OCI-LY7 (cell line): ENCODE measurements around the gene FOS.

ENCODE experiments used
- CTCF ChIP-seq: fragments of 200-600 bp; sonication (generic); conservative IDR thresholded peaks from 2 replicates; pipeline ENCODE4 v1.5.1; 2014; ENCODE audit warnings: mild to moderate bottlenecking, antibody characterized with exemption, low read length, moderate library complexity, mixed read lengths
- EZH2phosphoT487 ChIP-seq: fragments of 200-600 bp; sonication (generic); IDR thresholded peaks from 2 replicates; pipeline ENCODE4 v1.6.1; 2018; ENCODE audit warnings: low read depth, borderline replicate concordance, mild to moderate bottlenecking, mixed run types, antibody characterized with exemption, low read length, moderate library complexity, mixed read lengths

- TF ChIP-seq CTCF (no peak), EZH2phosphoT487 (no peak)
These were observed 50.7 kb downstream of the FOS start for GRCh38 chr14:75329369-75329768.
